Activated T-cell treated with anti-CD3 and anti-CD28 coated beads, Interleukin-2, amount 50 U/mL, for 1 hour (primary cell): ENCODE data around the gene FSTL3.
"Not testable (repeated sequence)": the region's sequence is repeated elsewhere in the genome, so short reads cannot be mapped to it uniquely, and the experiment has no call there.

ENCODE experiments used
- DNase-seq: peaks from one replicate; pipeline ENCODE4 v3.0.0-alpha.2; 2020

FSTL3 gene

DNA sequence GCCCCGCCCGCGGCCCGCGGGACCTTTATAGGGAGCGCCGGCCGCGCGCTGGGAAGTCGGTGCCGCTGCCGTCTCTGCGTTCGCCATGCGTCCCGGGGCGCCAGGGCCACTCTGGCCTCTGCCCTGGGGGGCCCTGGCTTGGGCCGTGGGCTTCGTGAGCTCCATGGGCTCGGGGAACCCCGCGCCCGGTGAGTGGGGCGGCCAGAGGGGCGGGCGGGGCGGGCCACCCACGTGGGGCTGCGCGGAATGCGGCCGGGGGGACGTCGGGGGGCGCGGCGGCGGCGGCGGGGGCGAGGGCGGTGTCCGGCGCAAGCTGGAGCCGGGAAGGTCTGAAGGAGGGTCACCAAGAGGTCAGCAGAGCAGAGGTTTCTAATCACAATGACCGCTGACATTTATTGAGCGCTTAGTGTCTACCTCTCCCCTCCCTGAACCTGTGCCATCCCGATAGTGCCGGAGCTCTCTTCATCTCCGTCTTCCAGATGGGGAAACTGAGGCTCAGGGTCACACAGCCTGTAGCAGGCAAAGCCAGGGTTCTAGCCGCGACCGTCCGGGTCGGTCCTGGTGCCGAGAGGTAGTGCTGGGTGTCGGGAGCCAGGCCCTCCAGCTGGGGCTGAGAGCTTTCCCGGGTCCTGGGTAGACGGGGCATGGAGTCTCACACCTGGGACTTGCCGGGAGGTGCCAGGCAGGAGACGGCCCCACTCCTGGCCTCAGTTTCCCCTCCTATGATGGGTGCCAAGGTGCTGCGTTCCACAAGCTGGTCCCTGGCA, at the start of gene FSTL3:
Gene FSTL3, plus strand, starts transcription at position 54 of the 767 bp plus-strand sequence. Its CDS starts 32 bp downstream, at position 86.
- DNase-seq: no peak

DNA sequence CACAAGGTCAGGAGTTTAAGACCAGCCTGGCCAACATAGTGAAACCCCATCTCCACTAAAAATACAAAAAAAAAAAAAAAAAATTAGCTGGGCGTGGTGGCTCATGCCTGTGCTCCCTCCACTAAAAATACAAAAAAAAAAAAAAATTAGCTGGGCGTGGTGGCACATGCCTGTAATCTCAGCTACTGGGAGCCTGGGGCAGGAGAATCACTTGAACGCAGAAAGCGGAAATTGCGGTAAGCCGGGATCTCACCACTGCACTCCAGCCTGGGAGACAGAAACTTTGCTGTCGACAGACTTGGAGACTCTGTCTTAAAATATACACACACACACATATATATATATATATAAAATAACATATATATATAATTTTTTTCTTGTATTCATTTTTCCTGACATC, 49.6 kb upstream of the FSTL3 start:
- not testable (repeated sequence) for DNase-seq

DNA sequence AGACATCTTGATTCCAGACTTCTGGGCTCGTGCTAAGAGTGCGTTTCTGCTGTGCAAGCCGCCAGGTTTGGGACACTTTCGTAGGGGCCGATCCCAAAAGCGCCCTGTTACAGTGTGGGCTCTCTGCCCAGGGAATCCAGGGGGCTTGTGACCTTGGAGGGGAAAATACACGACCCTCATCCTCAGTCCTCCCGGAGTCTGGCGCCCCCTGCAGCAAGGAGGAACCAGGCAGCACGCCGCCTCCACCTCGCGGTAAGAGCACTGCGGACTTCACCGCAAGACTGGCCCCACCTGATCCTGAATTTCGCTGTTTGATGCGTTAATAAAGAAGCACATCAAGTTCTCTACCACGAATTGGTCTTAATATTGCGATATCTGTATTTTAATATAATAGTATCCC, 48.0 kb upstream of the FSTL3 start:
- no peak for DNase-seq

DNA sequence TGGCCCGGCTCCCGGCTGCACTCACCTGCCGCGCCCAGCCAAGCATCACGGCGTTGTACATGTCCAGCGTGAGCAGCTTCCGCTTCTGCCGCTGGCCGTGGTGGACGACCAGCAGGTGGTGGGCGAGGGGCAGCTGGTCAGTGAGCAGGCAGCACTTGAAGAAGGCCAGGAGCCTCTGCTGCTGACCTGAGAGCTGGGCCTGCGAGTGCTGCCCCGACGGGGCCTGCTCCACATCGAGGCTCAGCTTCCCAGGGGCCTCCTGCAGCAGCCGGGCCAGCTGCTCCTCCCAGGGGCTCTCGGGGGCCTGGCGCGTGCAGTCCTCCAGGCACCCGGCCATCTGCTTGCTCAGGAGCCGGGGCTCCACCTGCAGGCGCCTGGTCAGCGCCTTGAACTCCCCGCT, 46.7 kb upstream of the FSTL3 start:
- DNase-seq: not testable (repeated sequence)

DNA sequence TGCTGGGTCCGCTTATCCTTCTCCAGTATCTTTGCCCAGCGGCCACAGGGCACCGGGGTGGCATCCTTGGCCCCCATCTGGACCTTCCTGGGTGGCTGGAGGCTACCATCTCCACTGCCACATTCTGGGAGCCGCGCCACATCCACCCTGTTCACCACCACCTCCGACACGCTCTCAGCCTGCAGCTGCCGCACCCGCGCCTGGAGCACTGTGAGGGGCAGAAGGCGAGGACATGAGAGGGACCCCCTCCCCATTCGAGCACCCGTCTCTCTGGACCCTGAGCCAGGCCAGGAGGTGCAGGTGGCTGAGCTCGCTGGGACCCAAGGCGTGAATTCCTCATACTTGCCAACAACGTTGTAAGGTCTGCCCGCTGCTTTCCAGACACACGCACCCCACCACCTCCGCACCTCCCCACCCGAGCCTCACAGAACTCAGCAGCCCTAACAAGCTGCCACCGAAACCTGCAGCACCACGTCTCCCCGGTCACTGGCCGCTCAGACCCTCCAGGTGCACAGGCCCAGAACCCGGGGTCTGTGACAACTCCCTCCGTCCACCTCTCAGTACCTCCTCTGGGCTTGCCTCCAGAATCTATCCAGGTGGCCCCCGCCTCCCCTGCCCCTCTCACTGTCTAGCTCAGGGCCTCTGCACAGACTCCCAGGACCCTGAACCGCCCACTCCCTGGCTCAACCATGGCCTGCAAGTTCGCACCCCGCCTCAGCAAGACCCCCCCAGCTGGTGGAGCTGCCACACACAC, 46.1 kb upstream of the FSTL3 start:
- DNase-seq: no peak

DNA sequence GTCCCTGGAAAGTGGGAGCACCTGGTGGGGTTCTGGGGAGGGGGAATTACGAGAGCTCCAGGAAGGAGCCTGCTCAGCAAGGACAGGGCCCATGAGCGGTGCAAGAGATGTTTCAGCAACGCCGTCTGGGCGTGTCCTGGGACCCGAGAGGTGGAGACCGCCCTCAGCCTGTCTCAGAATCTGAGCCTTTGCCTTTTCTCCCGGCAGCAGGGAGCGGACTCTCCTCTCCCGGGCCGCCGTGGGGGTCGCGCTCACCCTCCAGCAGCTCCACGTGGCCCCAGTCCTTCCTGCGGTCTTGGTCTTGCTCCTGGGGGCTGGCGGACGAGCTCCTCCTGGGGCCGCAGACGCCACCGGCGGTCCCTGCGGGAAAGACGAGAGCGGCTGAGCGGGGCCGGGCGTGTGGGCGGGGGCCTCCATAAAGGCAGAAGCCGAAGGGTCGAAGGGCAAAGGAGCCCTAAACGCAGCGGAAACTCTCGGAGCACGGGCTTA, 43.6 kb upstream of the FSTL3 start:
- peak; percentile 35 for DNase-seq

DNA sequence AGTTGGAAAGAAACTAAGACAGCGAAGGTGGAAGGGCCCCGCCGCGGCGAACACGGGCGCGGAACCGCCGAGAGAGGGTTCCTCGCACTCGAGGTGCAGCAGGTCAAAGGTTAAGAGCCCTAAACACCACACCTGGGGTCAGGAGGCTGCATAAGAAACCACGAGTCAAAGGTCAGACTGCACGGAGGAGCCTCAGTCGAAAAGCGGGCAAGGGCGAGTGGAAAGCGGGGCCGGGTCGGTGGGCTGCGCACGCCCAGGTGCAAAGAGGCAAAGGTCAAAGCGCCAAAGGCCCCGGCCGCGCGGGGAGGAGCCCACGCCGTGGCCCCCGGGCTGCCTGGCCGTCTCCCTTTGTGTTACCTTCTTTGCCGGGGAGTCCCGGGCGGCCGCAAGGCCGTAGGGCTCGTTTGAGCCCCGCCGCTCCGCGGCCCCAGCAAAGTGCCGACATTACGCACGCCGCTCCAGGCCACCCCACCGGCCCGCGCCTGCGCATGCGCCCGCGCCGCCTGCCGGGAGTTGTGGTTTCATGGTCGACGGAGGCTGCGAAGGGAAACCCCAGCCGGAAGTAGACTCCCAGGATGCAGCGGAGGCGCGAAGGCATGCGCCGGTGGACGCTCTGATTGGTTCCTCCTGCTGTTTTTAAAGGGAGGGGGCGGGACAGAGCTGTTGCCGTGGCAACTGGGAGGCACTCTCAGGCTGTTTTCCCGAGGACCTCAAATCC, 43.0 kb upstream of the FSTL3 start, which contains the start of gene POLRMT:
Gene POLRMT, minus strand, starts transcription at position 470 of the 718 bp plus-strand sequence. Its CDS starts 25 bp downstream, at position 445.
- peak; percentile 93 for DNase-seq

DNA sequence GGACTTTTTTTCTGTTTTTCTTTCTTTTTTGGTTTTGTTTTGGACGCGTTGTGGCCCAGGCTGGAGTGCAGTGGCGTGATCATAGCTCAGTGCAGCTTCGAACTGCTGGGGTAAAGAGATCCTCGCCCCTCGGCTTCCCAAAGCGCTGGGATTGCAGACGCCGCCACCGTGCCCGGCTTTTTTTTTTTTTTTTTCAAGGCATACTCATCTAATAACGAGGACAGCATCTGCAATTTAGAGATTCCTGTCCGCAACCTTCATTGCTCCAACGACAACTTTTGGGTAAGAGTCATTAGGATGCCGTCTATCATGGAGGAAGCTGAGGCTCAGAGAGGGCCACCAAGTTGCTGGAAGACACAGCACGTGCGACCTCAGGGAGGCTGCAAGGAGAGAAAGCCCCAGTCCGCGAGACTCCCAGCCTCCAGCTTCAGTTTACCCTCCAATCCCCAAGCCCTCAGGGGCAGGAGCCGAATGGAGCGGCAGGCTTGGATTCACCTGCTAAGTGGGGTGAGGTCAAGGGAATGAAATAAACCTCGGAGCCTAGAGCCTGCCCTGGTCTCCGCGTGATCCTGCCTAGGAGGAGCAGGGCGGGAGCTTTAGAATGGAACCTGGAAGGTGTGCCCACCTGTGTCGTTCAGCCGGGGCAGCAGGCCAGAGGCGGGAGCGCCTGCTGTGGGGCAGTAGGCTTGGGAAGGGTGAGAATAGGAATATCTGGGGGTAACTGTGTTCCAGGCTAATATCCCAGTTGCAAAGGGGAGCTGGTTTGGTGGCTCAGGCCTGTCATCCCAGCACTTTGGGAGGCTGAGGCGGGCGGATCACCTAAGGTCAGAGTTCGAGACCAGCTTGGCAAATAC, 42.2 kb upstream of the FSTL3 start:
- DNase-seq: no peak

DNA sequence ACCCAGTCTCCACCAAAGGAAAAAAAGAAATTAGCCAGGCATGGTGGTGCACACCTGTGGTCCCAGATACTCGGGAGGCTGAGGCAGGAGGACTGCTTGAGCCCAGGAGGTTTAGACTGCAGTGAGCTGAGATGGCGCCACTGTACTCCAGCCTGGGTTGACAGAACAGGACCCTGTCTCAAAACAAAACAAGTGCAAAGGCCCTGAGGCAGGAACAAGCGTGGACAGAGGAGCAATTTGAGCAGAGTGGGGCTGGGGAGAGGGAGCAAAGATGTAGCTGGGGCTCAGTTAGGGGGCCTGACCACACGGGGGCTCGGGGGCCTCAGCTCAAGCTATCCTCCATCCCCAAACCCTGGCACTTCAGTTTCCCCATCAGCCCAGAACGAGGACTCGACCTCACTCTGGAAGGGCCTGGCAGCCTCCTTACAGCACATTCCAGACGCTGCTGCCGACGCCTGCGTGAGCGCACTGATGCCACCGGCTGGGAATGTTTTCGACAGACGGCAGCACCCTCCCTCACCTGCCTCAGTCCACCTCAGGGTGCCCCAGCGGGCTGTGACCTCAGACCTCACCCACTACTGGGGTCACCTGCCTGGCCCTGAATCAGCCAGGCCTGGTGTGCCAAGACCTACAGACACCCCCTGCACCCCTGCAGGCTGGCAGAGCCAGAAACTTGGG, 41.1 kb upstream of the FSTL3 start:
- DNase-seq: no peak

DNA sequence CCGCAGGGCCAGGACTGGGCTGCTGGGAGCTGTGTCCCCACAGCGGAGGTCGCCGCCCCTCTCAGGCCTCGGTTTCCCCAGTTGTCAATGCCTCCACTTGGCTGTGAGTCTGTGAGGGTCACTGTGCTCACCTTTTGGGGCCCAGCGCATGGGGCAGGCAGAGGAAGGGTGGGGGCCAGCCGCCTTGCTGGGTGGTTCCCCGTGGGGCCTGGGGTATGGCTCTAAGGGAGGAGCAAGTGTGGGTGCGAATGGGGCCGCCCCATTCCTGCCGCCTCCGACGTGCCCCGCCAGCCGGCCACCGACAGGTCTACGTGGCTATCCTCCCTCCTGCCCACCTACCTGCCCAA, 37.3 kb upstream of the FSTL3 start:
- no peak for DNase-seq

DNA sequence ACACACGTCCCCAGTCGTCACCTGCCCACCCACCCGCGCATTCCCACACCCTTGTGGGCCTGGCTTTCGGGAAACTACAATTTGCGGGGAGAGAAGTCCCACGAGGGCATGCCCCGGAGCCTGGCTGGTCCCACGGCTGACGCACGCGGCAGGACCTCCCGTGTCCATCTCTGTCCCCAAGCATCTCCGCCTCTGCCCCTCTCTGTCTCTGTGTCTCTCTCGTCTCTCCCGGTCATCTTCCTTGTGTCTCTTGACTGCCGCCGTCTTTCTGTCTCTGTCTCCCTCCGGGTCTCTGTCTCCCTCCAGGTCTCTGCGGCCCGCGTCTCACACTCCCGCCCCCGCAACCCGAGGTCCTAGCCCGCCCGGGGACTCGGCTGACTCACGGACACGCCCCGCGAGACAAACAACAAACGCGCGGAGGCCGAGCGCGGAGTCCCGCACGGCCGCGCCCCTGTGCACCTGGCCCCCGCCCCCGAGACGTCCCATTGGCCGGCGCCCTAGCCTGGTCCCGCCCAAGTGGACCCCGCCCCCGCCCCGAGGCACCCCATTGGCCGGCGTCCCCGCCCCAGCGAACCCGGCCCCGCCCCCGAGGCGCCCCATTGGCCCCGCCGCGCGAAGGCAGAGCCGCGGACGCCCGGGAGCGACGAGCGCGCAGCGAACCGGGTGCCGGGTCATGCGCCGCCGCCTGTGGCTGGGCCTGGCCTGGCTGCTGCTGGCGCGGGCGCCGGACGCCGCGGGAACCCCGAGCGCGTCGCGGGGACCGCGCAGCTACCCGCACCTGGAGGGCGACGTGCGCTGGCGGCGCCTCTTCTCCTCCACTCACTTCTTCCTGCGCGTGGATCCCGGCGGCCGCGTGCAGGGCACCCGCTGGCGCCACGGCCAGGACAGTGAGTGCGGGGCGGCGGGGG, 36.7 kb upstream of the FSTL3 start, which contains the start of gene FGF22:
Gene FGF22, plus strand, starts transcription at position 627 of the 908 bp plus-strand sequence. Its CDS starts 47 bp downstream, at position 674.
- DNase-seq: peak; percentile 99

DNA sequence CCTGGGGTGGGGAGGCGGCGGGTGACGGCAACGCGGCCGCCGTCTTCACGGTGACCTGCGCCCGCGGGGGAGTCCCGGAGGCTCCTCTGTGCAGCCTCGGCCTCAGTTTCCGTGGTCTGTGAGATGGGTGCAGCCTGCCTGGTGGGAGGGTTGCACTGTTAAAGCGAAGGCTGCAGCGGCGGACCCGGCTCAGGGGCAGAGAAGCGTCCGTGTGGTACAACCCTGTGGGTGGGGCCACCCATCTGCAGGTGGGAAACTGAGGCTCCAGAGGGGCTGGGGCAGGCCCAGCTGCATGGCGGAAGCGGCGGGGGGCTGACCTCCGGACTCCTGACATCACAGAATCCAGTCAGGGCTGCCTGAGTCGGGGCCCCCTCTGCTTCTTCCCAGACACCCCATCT, 36.0 kb upstream of the FSTL3 start:
- no peak for DNase-seq

DNA sequence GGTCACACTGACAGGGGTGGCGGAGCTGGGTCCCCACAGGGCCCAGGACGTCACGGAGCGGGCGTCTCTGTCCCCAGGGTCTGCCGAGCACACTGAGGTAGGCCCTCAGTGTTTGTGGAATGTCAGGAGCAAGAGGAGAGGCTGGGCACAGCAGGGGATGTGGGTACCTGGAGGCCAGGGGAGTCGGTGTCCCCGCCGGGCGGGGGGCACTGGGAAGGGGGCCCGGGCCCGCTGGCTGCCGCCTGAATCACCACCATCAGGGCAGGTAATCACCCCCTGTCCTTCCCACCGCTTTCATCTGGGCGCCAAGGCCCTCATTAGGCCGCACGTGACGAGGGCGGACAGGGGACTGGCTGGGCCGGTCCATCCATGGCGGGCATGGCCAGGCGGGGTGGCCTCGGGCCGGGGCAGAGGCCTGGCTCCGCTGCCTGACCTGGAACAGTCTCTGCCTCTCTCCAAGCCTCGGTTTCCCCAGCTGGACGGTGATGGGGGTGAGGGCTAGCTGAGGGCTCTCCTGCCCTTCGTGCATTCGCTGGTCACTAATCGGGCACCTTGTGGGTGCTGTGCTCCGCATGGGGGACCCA, 35.5 kb upstream of the FSTL3 start:
- DNase-seq: no peak

DNA sequence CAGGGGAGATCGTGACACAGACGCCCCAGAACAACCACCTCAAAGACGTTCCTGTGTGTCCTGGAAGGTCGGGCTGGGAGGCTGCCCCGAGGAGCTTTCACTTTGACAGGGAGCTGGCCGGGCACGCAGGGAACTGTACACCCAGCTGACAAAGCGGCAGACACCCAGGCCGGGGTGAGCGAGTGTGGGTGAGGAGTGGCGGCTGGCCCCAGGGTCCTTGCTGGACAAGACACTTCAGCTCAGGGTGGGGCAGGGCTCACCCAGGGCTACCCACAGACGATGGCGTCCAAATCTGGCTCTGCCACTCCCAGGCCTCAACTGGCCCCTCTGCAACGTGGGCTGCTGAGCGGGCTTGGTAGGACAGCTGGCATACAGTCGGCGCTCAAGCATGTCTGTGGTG, 34.5 kb upstream of the FSTL3 start:
- DNase-seq: no peak

DNA sequence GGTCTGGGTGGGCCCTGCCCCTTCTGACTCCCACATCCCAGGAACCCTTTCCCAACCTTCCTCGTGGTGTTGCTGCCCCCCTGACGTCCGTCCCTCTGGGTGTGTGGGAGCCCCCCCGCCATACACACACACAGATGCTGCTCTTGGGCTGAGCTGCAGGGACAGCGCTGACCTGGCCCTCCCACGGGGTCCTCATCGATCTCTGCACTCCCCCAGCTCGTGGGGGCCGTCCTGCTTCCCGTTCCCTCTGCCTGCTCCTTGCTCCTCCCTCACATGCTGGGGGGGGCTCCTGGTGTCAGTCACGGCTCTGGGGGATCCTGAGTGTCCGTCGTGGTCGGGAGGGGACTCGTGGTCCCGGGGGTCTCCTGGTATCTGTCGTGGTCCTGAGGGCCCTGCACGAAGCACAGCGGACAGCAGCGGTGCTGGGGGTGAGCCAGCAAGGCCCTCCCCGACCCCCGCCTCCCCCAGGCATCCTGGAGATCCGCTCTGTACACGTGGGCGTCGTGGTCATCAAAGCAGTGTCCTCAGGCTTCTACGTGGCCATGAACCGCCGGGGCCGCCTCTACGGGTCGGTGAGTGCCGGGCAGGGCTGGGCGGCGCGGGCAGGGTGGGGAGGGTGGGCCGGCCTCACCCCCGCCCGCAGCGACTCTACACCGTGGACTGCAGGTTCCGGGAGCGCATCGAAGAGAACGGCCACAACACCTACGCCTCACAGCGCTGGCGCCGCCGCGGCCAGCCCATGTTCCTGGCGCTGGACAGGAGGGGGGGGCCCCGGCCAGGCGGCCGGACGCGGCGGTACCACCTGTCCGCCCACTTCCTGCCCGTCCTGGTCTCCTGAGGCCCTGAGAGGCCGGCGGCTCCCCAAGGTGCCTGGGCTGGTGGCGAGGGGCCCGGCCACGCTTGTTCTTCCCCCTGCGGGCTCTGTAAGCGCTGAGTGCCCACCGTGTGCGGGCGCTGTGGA, 33.1 kb upstream of the FSTL3 start:
- DNase-seq: no peak

DNA sequence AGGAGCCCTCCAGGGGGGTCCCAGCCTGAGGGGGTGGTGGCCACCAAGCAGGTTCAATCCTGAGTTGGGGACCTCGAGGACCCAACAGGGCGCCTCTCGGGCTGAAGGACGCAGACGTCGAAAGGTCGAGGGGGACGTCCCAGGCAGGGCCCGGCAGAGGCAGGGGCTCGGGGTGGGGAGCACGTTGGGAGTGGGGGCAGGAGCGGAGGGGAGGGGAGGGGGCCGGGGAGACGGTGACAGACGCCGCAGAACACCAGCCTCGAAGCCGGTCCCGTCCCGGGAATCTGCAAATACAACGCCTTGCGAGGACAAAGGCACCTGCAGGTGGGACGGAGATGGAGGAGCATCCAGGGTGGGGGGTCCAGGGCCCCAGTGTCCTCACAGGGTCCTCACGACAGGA, 32.5 kb upstream of the FSTL3 start:
- no peak for DNase-seq

DNA sequence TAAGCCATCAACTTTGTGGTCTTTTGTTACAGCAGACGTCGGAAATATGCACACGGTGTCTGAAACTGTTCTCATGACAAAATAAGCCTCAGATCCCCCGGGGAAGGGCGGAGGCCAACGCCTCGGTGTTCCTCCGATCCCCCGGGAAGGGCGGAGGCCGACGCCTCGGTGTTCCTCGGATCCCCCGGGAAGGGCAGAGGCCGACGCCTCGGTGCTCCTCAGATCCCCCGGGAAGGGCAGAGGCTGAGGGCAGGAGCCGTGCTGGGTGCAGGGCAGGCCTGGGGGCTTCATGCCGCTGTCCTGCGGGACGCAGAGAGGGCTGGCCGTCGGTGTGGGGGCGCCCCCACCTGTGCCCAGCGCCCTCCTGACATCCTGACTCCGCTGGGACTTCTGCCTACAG, 31.8 kb upstream of the FSTL3 start:
- no peak for DNase-seq

DNA sequence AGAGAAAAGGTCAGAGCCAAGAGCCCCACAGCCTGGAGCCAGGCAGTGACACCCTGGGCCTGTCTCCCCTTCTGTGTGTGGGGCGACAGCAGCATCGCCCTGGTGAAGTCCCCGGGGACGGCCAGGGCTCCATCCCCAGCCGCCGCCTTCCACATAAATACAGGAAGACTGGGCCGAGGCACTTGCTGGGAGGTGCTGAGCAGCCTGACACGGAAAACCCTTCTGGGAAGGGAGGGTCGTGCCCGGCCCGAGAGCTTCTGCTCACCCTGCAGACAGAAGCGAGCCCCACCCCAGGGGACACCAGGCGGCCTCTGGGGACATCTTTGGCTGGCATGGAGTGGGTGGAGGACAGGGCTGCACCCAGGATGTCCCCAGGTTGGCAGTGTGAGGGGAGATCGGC, 31.4 kb upstream of the FSTL3 start:
- DNase-seq: no peak
